Erythroblast (primary cell): ENCODE measurements around the gene CXCL1.

Source experiments
- GATA1 ChIP-seq: IDR thresholded peaks from 2 replicates; pipeline ENCODE4 v1.6.1; 2011; ENCODE audit warnings: low read depth, mild to moderate bottlenecking, control low read depth, low read length, moderate library complexity
- POLR2A ChIP-seq: IDR thresholded peaks from 2 replicates; pipeline ENCODE4 v1.6.1; 2011; ENCODE audit warnings: mild to moderate bottlenecking, low read length

DNA sequence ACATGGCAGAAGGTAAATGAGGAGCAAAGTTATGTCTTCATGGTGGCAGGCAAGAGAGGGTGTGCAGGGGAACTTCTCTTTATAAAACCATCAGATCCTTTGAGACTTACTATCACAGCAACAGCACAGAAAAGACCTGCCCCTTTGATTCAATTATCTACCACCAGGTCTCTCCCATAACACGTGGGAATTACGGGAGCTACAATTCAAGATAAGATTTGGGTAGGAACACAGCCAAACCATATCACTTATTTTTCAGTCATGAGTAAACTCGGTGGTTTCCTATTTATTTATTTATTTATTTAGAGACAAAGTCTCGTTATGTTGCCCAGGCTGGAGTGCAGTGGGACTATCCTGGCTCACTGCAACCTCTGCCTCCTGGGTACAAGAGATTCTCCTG, 22.1 kb downstream of the CXCL1 start:
- TF ChIP-seq POLR2A (no peak), GATA1 (no peak)
